Ovary (tissue), 3 donors: ENCODE data around the gene PXYLP1.

Experiments
- POLR2A ChIP-seq: fragments of 450-650 bp; IDR thresholded peaks from one replicate; pipeline ENCODE4 v1.6.1; 2017; ENCODE audit warnings: antibody characterized with exemption, mild to moderate bottlenecking, moderate library complexity
- TF ChIP-seq, protein P1 (sequence below), 3 donors: fragments of 450-650 bp in 2 of 3; fragments of 200-600 bp in 1 of 3; IDR thresholded peaks; one replicate each; pipeline versions ENCODE4 v1.5.1 to v1.8.0; 2016 to 2022; ENCODE audit warnings: antibody characterized with exemption in 3 of 3, mild to moderate bottlenecking in 1 of 3
- donor health status: DM: no; HTN: no; CAD: no.

DNA sequence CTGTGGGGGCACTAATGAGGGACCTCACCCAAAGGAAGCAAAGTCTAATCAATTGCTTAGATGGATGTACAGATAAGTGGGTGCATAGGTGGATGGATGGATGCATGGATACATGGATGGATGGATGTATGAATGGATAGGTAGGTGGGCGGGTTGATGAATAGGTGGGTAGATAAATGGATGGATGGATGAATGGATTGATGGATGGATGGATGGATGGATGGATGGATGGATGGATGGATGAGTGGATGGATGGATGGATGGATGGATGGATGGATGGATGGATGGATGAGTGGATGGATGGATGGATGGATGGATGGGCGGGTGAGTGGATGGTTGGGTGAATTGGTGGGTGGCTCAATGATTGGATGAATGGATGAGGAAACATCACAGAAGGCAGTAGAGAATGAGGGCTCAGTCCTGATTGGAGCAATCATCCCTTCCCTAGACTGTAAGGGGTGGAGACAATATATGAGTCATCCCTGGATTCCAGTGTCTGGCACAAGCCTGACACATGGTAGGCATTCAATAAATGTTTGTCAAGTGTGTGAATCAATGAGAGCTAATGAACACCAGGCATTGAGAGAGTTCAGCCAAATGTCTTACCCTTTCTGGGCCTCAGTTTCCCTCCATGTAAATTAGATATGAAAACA, 40.4 kb upstream of the PXYLP1 start:
- no peak for TF ChIP-seq POLR2A
- TF ChIP-seq, protein P1, sequence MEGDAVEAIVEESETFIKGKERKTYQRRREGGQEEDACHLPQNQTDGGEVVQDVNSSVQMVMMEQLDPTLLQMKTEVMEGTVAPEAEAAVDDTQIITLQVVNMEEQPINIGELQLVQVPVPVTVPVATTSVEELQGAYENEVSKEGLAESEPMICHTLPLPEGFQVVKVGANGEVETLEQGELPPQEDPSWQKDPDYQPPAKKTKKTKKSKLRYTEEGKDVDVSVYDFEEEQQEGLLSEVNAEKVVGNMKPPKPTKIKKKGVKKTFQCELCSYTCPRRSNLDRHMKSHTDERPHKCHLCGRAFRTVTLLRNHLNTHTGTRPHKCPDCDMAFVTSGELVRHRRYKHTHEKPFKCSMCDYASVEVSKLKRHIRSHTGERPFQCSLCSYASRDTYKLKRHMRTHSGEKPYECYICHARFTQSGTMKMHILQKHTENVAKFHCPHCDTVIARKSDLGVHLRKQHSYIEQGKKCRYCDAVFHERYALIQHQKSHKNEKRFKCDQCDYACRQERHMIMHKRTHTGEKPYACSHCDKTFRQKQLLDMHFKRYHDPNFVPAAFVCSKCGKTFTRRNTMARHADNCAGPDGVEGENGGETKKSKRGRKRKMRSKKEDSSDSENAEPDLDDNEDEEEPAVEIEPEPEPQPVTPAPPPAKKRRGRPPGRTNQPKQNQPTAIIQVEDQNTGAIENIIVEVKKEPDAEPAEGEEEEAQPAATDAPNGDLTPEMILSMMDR (IDR thresholded peaks at IDR 0.05) = no peak
